ENCODE results near the gene RICTOR. TPM values are rescaled to one million over a fixed set of nuclear protein-coding genes. Genes with fewer than 3 reads are reported as not detected.
"Not testable (repeated sequence)": the region's sequence is repeated elsewhere in the genome, so short reads cannot be mapped to it uniquely, and the experiment has no call there.

Gene RICTOR
- total RNA-seq, 1 donor from 2014 or later: 35.0 TPM

DNA sequence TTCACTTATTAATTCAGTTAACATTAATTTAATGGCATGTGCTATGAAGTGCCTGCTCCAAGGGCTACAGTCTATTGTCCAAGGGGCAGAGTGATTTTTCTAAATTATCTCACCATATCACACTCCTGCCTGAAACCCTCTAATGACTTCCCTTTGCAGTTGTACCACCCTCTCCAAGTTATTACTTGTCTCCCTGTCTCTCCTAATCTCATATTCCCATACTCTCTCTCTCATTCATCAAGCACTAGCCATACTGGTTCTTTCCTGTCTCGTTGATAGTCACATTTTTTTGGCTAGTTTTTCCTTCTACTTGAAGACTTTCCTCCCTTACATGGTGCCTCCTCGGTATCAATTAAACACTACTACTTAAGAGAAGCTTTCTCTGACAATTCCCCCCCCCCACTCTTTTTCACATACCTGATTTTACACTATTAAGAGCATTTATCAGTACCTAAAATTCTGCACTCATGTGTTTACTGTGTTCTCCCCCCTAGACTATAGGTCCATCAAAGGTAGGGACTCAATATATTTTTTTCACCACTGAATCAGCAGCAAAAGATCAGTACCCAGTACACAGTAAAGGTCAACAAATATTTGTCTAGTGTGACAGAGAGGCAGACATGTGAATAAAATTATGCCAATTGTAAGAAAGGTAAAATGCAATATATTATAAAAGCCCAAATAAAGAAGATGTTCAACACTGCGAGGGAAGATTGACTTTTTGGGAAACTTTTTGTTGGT lies 19.0 kb downstream of the RICTOR start:
- Histone ChIP-seq H3K4me3 (ENCODE audit: low read depth, low read length) (no peak overlapping the region), H3K27me3 (ENCODE audit: control insufficient read depth, insufficient read depth, low read length) (no peaks in the 10 kb centered on the region), H3K36me3 (ENCODE audit: control insufficient read depth, insufficient read depth, low read length) (no peaks in the 10 kb centered on the region)
- TF ChIP-seq, protein P1, sequence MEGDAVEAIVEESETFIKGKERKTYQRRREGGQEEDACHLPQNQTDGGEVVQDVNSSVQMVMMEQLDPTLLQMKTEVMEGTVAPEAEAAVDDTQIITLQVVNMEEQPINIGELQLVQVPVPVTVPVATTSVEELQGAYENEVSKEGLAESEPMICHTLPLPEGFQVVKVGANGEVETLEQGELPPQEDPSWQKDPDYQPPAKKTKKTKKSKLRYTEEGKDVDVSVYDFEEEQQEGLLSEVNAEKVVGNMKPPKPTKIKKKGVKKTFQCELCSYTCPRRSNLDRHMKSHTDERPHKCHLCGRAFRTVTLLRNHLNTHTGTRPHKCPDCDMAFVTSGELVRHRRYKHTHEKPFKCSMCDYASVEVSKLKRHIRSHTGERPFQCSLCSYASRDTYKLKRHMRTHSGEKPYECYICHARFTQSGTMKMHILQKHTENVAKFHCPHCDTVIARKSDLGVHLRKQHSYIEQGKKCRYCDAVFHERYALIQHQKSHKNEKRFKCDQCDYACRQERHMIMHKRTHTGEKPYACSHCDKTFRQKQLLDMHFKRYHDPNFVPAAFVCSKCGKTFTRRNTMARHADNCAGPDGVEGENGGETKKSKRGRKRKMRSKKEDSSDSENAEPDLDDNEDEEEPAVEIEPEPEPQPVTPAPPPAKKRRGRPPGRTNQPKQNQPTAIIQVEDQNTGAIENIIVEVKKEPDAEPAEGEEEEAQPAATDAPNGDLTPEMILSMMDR (IDR thresholded peaks at IDR 0.05; ENCODE audit: insufficient read depth, low read length, severe bottlenecking): no peak
- no peak for FAIRE-seq
- DNase-seq (ENCODE audit: low read depth): no peak

DNA sequence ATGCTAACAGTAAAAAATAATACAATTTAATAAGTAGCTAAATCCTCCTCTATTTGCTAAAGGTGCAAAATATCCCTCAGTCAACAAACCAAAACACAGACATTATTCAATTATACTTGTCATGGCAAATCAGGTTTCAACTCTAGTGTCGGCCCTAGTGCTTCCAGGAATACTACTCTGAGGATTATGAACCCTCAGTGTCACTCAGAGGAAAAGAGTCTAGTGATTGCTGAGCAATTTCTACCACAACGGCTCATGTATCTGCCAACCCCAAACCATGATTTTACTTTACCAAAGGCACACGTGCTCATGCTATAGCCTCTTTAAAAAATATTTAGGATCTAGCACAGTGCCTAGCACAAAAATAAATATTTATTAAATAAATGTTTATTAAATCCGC lies 21.0 kb downstream of the RICTOR start:
- DNase-seq (ENCODE audit: low read depth): no peak
- no peak for FAIRE-seq
- Histone ChIP-seq H3K27me3 (ENCODE audit: control insufficient read depth, insufficient read depth, low read length) (no peaks in the 10 kb centered on the region), H3K4me3 (ENCODE audit: low read depth, low read length) (no peak overlapping the region), H3K36me3 (ENCODE audit: control insufficient read depth, insufficient read depth, low read length) (no peaks in the 10 kb centered on the region)
- TF ChIP-seq, protein P1 (IDR thresholded peaks at IDR 0.05; ENCODE audit: insufficient read depth, low read length, severe bottlenecking): no peak

GRCh38 chr5:39052141-39052540 lies 22.1 kb downstream of the RICTOR start:
- H3K4me3 ChIP-seq (ENCODE audit: low read depth, low read length): no peak overlapping the region
- FAIRE-seq: no peak
- TF ChIP-seq, protein P1 (IDR thresholded peaks at IDR 0.05; ENCODE audit: insufficient read depth, low read length, severe bottlenecking): no peak
- no peaks in the 10 kb centered on the region for H3K27me3 ChIP-seq (ENCODE audit: control insufficient read depth, insufficient read depth, low read length)
- DNase-seq (ENCODE audit: low read depth): no peak
- no peaks in the 10 kb centered on the region for H3K36me3 ChIP-seq (ENCODE audit: control insufficient read depth, insufficient read depth, low read length)

DNA sequence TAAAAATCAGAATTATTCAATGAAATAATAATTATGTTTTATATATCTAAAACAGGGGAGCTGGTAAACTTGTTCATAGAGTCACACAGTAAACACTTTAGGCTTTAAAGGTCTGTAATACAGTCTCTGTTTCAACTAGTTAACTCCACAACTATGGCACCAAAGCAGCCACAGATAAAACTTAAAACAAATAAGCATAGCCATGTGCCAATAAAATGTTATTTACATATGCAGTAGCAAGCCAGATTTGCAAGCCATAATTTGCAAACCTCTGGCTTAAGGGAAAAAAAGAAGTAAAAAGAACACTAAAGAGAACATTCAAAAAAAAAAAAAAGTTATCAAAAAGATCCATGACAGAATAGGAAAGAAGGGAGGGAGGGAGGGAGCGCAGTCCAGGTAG lies 24.9 kb downstream of the RICTOR start:
- TF ChIP-seq, protein P1 (IDR thresholded peaks at IDR 0.05; ENCODE audit: insufficient read depth, low read length, severe bottlenecking): no peak
- DNase-seq (ENCODE audit: low read depth) (no peak), FAIRE-seq (no peak)
- H3K36me3 ChIP-seq (ENCODE audit: control insufficient read depth, insufficient read depth, low read length): no peaks in the 10 kb centered on the region
- no peaks in the 10 kb centered on the region for H3K27me3 ChIP-seq (ENCODE audit: control insufficient read depth, insufficient read depth, low read length)
- no peak overlapping the region for H3K4me3 ChIP-seq (ENCODE audit: low read depth, low read length)

- TF ChIP-seq, protein P1 (IDR thresholded peaks at IDR 0.05; ENCODE audit: insufficient read depth, low read length, severe bottlenecking): no peak
- no peaks in the 10 kb centered on the region for H3K36me3 ChIP-seq (ENCODE audit: control insufficient read depth, insufficient read depth, low read length)
- FAIRE-seq (no peak), DNase-seq (ENCODE audit: low read depth) (no peak)
- H3K27me3 ChIP-seq (ENCODE audit: control insufficient read depth, insufficient read depth, low read length): no peaks in the 10 kb centered on the region
- no peak overlapping the region for H3K4me3 ChIP-seq (ENCODE audit: low read depth, low read length)
Measured at GRCh38 chr5:39040875-39041274, 33.3 kb downstream of the RICTOR start.

- not testable (repeated sequence) for FAIRE-seq; DNase-seq (ENCODE audit: low read depth); H3K36me3 ChIP-seq (ENCODE audit: control insufficient read depth, insufficient read depth, low read length); H3K4me3 ChIP-seq (ENCODE audit: low read depth, low read length); H3K27me3 ChIP-seq (ENCODE audit: control insufficient read depth, insufficient read depth, low read length)
Measured at GRCh38 chr5:39034493-39034892, 39.7 kb downstream of the RICTOR start.
